Activated CD8-positive, alpha-beta memory T cell treated with anti-CD3 and anti-CD28 coated beads, Interleukin-2, amount 50 U/mL, for 48 hours (primary cell): ENCODE data around the gene SLC8B1.

Source experiments
- DNase-seq: peaks from one replicate; pipeline ENCODE4 v3.0.0-alpha.2; 2020

Gene SLC8B1

GRCh38 chr12:113334786-113335539 is at the start of gene SLC8B1:
TSS of gene SLC8B1 (minus strand) at chr12:113335109. CDS start at chr12:113332878, 2,231 bp downstream.
- DNase-seq: peak; percentile 99

GRCh38 chr12:113382206-113382605 is 47.3 kb upstream of the SLC8B1 start:
- no peak for DNase-seq

- no peak for DNase-seq
These were observed 46.3 kb upstream of the SLC8B1 start for GRCh38 chr12:113381220-113381619.

GRCh38 chr12:113378291-113378690 is 43.4 kb upstream of the SLC8B1 start:
- no peak for DNase-seq

GRCh38 chr12:113374823-113375428 is 40.0 kb upstream of the SLC8B1 start:
- DNase-seq: no peak

- DNase-seq: no peak
These were observed 39.1 kb upstream of the SLC8B1 start for GRCh38 chr12:113373969-113374368.

GRCh38 chr12:113373440-113373839 is 38.5 kb upstream of the SLC8B1 start:
- DNase-seq: no peak

GRCh38 chr12:113372371-113372770 is 37.5 kb upstream of the SLC8B1 start:
- no peak for DNase-seq

- no peak for DNase-seq
These were observed 36.9 kb upstream of the SLC8B1 start for GRCh38 chr12:113371808-113372207.

GRCh38 chr12:113370923-113371682 is 36.2 kb upstream of the SLC8B1 start:
- DNase-seq: no peak

GRCh38 chr12:113369391-113369985 is 34.6 kb upstream of the SLC8B1 start:
- no peak for DNase-seq

- no peak for DNase-seq
These were observed 33.4 kb upstream of the SLC8B1 start for GRCh38 chr12:113368331-113368730.

- DNase-seq: no peak
These were observed 31.9 kb upstream of the SLC8B1 start for GRCh38 chr12:113366827-113367226.

GRCh38 chr12:113365639-113366395 is 30.9 kb upstream of the SLC8B1 start:
- DNase-seq: no peak

- DNase-seq: no peak
These were observed 29.8 kb upstream of the SLC8B1 start for GRCh38 chr12:113364698-113365097.

GRCh38 chr12:113361574-113362370 is 26.9 kb upstream of the SLC8B1 start:
- DNase-seq: no peak

GRCh38 chr12:113359939-113360748 is 25.2 kb upstream of the SLC8B1 start:
- DNase-seq: no peak

- DNase-seq: no peak
These were observed 24.4 kb upstream of the SLC8B1 start for GRCh38 chr12:113359133-113359938.

GRCh38 chr12:113358381-113359132 is 23.6 kb upstream of the SLC8B1 start, which contains the start of gene PLBD2:
TSS of gene PLBD2 (plus strand) at chr12:113358587. CDS start at chr12:113358601, 14 bp downstream.
- DNase-seq: peak; percentile 94
